Endometrial microvascular endothelial cells (primary cell): ENCODE measurements around the gene GLT1D1. TPM values are rescaled to one million over a fixed set of nuclear protein-coding genes. Genes with fewer than 3 reads are reported as not detected.

ENCODE experiments used
- in situ Hi-C: cut with HindIII; loops from 2 replicates; pipeline ENCODE4 v1.10.0; 2017; ENCODE audit warnings: low sequenced_read_pairs, low pct_unique_long_range_greater_than_20kb; ENCODE audit errors: inconsistent ontology term
- total RNA-seq: library from RNA; depleted of rRNA; stranded (reverse); fragments of >200 nt; gene quantifications from one replicate; pipeline ENCODE4 v1.2.3, GENCODE V29; 2015; ENCODE audit errors: inconsistent ontology term

The GLT1D1 gene
- total RNA-seq, 1 donor from 2014 or later: not detected

DNA sequence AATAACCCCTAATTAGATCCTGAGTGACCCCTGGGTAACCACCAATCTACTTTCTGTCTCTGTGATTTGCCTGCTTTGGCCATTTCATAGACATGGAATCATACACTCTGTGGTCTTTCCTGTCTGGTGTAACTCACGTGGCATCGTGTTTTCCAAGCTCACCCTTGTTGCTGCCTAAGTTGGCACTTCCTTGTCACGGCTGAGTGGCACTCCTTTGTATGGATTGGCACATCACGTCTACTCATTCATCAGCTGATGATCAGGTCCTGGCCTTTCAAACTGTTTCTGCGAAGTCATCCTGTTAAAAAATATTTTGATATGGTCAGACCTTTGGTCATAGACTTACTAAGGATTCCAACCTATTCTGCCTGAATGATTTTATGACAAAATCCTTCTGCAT is 87.7 kb downstream of the GLT1D1 start:
- in situ Hi-C loops: no loop called here

DNA sequence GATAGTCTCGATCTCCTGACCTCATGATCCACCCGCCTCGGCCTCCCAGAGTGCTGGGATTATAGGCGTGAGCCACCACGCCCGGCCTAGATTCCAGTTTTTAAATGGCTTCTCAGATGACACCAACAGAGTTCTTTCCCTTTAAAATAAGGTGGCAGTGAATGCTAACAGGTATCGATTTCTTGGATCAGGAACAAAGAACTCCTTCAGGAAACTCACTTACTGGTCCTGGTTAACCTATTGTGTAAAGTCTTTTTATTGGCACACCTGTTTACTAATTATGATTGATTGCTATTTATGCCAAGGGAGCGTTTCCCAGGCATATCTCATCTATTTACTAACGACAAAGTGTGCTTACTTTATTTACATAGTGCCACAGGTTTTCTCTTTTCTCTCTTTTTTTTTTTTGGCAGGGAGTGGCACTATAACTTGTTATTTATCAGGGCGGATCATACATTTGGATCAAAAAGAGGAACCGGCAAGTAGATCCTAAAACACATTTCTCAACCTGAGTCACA is 89.7 kb downstream of the GLT1D1 start:
- in situ Hi-C loops: no loop called here

DNA sequence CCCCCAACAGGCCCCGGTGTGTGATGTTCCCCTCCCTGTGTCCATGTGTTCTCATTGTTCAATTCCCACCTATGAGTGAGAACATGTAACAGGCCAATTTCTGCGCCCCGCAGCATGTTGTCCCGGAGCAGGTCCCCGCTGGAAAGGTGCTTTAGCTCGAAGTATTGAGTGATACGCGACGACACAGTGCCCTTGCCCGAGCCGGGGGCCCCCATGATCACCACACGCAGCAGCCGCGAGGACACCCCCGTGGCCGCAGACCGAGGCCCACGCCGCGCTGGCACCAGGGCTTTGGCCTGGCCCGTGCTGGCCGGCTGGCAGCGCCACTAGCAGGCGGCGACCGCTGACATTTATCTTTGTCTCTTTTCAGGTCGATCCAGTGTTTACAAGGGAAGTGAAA is 91.7 kb downstream of the GLT1D1 start:
- in situ Hi-C loops: no loop called here

DNA sequence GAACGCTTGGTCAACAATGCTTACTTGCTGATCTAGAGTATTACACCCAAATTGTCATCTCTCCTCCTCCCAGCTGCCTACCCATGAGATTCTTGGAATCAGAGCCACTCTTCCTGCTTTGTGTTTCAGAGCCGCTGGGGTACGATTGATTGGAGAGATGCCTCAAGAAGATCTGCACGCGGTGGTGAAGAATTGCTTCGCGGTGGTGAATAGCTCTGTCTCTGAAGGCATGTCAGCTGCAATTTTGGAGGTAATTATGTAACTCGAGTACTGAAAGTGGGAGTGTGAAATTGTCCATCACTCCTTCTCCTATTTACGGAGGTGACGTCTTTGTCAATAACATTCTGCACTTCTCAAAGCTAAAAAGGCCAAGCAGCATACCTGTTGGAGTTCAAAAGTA is 93.9 kb downstream of the GLT1D1 start:
- in situ Hi-C loops: no loop called here

DNA sequence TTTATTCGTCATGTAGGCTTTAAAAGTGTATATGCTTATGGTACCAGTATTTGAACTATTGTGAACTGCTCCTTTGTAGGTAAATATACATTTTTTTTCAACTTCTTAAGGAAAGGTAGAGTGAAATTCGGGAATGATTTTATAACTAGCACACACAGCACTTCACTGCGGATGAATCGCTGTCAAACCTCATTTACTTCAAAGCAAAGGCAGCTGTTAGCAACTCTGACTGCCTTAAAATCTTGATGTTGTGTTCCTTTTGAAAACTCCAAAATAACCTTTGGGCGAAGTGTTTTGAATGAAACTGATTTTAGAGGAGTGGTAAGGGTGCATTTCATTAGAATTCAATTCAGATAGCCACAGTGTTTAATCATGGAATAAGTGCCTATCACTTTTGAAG is 95.8 kb downstream of the GLT1D1 start:
- in situ Hi-C loops: no loop called here

DNA sequence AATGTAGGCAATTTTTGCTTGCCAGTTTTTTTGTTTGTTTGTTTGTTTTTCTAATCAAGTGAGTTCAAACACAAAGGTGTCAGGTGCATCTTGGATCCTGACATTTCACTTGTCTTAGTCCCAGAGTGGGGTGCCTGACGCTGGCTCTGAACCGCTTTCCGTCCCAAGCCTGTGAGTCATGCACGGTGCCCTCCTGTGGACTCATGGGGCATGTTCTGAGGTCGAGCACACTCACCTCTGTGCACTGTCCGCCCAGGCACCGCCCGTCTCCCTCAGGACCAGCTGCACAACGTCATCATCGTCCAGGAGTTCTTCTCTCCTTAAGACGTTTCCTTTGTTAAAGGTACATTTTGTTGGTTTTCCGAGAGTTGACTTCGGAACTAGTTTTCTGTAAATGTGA is 98.2 kb downstream of the GLT1D1 start:
- in situ Hi-C loops: no loop called here

DNA sequence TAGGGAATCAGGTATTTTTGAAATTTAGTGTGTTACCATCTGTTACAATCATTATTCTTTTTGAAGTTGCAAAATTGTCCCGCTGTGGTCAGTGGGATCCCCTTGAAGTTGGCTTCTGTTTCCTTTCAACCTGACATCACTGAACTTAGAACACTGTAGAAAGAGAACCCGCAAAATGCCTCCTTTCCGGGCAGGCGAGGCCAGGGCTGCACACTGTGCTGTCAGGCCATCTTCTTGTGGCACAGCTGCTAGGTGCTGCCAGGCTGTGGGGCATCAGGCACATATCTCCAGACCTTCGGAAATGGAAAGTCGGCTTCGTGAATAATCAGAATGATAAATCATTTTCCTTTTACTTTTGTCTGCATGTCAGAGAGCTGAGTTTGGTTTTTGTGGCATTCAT is 103.5 kb downstream of the GLT1D1 start:
- in situ Hi-C loops: no loop called here

DNA sequence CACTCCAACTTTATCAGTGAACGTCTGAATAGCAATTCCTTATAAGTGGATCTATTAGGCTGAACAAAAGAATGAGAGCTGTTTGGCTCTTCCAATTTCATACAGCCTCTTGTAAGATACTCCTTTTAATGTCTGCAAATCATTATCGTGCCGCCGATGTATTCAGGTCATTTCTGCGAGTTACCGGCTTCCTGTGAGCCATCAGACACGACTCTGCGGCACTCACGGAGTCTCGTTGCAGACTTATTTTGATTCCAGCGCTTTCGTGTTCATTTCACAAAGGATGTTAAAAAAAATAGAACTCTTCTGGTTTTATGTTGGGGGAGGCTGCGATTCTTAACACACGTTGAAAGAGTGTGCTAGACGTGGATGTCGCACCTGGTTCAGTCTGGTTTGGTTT is 106.6 kb downstream of the GLT1D1 start:
- in situ Hi-C loops: no loop called here

DNA sequence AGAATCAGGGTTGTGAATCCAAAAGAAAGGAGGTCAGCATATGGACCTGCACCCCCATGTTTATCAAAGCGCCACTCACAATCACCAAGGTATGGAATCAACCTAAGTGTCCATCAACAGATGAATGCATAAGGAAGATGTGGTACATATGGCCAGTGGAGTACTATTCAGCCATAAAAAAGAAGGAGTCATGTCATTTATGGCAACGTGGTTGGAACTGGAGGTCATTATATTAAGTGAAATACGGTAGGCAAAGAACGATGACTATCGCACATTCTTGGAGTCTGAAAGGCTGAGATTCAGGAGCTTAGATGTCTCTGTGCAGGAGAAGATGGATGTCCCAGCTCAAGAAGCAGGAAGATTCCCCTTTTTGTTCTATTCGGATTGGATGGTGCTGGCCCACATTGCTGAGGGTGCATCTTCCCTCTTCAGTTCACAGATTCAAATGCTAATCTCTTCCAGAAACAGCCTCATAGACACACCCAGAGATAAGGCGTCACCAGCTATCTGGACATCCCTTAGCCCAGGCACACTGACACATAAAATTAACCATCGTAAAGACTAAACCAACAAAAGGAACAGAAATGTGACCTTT is 108.1 kb downstream of the GLT1D1 start:
- in situ Hi-C loops: no loop called here

DNA sequence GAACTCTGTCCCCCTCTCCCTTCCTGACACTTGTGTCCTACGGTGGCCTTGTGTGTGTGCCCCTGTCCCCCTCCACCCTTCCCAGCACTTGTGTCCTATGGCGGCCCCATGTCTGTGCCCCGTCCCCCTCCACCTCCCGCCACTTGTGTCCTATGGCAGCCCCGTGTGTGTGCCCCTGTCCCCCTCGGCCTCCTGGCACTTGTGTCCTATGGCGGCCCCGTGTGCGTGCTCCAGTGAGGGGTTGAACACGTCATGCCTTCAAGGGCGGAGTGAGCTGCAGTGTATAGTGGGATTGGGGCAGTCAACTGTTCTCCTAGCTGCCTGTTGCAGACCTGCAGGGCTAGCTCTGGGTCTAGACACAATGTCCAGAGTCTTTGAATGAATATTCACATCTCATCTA is 108.7 kb downstream of the GLT1D1 start:
- in situ Hi-C loops: no loop called here

DNA sequence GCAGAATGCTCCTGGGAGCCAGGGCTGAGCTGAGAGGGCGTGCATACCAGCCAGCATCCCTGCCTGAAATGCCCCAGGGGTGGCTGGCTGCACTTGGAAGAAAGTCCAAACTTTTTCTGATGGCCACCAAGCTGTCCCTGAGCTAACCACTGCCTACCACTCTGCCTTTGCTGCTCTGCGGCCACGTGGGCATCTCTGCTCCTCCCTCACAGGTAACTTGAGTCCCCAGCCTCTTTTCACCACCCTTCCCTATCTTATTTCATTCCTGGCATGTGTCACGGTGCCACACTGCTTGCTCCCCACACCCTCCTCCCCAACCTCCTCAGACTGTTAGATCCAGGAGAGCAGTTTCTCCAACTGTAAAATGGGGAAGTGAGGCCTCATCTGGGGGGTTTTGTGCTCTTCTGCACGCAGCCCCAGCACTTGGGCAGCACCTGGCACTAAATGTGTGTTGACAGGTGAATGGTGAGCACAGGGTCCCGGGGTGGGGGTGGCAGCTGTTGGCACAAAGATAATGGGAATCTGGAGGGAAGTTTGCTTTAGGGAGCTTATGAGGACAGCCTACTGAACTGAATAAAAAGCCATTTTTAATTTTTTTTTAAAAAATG is 113.0 kb downstream of the GLT1D1 start:
- in situ Hi-C loops: no loop called here

DNA sequence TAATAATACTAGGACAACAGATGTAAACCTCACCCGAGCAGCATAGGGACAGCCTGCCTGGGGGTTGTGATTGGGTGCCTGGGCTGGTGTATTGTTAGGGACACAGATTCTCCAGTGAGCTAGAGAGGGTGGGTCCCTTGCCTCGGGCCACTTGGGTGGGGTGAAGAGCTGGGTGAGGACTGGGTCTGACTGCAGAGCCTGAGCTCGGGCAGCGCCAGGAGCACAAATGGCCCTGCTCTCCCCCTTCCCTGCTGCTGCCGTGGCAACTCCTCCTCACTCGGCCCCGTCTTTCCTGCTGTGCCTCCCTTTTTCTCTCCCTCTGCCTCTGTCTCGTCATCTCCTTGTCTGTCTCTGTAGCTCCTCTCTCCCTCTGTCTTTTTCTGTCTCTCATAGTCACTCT is 115.4 kb downstream of the GLT1D1 start:
- in situ Hi-C loops: no loop called here

DNA sequence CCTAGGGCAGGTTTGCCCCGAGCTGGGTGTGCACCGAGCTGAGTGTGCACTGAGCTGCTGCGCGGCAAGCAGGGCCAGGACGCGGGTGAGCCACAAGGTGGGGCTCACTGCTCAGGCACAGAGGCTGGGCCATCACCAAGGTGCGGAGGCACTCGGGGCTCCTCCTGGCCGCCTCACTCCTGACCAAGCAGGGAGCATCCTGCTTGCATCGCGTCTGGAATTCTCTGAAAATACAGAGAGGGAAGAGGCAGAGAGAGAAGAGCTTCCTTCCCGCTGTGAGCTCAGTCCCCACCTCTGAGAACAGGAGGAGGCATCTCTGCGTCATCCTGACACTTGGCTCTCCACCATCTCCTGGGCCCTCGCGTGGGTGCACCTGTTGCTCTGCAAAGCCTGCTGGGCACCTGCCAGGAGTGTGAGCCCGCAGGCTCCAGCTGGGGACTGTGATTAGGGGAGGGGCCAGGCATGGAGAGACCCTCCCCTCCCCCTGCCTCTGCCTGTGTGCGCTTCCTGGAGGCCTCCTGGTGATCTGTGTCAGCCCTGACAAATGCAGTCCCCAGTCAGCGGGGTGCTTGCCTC is 116.3 kb downstream of the GLT1D1 start:
- in situ Hi-C loops: no loop called here

DNA sequence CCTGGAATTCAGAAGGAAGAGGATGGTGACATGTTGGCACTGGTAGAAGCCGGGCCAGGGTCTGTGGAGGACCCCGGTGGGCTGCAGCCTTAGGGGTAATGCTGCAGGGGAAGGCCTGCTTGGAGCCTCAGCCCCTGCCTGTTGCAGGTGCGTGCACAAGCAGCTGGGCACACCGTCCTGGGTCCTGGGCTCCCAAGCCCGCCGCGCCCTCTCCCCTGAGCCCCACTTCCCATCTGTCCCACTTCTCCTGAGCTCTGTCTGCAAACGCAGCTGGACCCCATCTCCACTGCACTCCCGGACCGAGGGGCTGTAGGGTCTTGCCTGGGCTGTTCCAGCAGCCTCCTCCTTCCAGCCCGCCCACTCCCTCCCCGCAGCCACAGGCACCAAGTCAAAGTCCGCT is 116.8 kb downstream of the GLT1D1 start:
- in situ Hi-C loops: no loop called here

DNA sequence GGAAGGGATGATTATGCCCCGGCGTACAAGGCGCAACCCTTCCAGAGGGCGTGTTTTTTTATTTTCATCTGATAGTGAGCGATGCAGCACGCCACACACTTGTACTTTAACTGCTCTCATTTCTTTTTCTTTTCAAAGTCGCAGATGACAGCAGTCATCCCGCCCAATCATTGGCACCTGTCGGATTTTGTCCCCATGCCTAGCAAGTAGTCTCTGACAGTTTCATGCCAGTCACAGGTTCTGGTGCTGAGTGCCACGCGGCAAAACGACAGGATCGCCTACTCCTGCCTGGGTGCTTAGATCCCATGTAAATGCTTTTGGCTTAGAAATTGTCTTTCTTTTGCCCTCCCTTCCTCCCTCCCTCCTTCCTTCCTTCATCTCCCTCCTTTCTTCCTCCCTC is 117.7 kb downstream of the GLT1D1 start:
- in situ Hi-C loops: no loop called here

DNA sequence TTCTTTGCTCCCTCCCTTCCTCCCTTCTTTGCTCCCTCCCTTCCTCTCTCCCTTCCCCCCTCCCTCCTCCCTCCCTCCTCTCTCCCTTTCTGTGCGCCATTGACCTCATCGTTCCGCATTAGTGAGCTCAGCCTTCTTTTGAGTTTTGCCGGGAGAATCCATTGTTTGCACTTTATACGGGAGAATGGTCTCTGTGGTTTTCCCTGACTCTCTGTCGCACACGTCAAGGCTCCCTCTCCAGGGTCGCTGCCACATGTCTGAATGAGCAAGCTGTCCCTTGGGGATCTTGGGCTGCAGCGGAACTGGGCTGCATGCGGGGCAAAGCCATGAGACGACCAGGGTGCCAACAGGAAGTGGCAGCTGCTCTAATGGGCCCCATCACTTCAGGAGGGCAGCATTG is 118.5 kb downstream of the GLT1D1 start:
- in situ Hi-C loops: no loop called here

DNA sequence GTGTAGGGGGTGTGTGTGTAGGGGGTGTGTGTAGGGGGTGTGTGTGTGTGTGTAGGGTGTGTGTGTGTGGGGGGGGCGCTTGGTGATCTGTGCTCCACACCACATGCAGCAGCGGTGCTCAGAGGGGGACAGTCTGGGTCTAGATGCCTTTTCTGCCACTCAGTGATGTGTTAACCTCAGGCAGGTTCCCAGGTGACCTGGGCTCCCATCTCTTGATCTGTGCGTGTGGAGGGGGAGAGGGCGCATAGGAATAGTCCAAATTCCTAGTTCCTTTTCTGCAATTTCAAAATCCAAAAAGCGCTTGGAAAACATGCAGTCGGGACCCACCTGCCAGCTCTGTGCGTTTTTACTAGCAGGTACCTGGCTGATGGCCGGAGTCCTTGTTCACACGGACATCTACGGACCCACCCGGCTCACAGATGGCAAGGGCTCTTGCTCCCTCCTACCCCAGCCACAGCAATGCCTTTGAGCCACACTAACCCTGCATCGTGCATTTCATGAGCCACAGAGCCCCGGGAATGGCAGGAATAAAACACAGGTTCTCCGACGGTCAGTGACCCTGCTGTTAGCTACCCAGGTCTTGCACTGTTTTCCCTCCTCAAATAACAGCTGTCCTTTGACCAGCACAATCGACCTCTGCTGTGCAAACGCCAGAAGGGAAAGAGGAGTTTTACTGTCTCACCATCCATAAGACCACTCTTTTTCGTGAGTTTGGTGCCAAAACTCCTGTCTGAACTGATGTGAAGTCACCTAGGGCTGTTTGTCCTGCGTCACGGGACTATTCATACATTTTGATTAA is 120.8 kb downstream of the GLT1D1 start:
- in situ Hi-C loops: no loop called here

DNA sequence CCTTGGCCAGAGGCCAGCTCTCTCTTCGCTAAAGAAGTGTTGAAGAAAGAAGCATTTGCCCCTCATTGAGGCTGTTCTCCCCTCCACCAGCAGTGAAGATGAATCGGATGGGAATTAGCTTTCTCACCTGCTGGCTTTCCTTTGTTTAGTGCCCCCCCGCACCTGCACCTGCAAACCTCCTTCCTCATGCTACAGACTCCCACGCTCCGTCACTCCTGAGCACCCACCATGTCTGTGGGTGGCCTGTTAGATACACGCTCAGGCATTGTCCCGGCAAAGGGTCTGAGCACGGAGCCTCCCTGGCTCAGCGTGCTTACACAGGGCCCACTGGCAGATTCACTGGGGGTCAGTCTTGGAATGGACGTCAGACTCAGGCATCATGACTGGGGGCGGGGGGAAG is 121.6 kb downstream of the GLT1D1 start:
- in situ Hi-C loops: no loop called here

DNA sequence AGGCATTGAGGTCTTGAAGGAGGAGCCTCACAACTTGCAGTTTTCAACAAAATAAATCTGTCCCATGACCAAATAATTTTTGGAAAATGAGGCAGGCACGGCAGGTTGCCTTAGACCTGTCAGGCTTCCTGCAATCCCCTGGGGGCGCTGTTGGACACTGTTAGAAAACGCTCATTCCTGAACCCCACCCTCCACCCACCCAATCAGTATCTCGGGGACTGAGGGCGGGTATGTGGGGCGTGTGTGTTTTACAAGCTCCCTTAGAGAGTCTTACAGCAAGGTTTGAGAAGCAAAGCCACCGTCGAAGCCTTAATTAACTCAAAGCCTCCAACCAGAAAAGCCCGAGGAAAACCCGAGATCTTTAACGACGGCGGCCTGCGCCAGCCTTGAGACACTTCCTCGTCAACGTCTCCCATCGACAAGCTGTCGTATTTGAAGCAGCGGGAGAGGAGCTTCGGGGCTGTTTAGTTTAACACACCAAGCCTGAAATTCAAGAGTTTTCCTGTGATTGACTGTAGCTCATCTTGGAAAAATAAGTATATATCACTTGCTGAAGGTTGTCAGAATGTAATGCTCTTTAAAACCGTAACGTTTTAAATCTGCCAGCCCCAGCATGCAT is 123.0 kb downstream of the GLT1D1 start:
- in situ Hi-C loops: no loop called here
